B cell (primary cell): ENCODE data around the gene ODC1. TPM values are rescaled to one million over a fixed set of nuclear protein-coding genes. Genes with fewer than 3 reads are reported as not detected.

ENCODE experiments used
- ATAC-seq: fragments of 200-7000 bp; cut with Tn5 transposase; one replicate; pipeline ENCODE4 v1.10.0; 2021; ENCODE audit warnings: low read depth, mild to moderate bottlenecking, moderate number of reproducible peaks, moderate library complexity
- CTCF ChIA-PET: fragments of 350-600 bp; sonication (Branson Sonifier 250); formaldehyde crosslinking; loops from one replicate; lab custom pipeline; 2021; ENCODE audit warnings: antibody characterized with exemption, inconsistent platforms; lab: Charles Lee
- POLR2A ChIA-PET: fragments of 350-600 bp; sonication (Branson Sonifier 250); formaldehyde crosslinking; loops from one replicate; lab custom pipeline; 2021; ENCODE audit warnings: antibody characterized with exemption; lab: Charles Lee
- DNase-seq: peaks from one replicate; pipeline ENCODE4 v3.0.0; 2013
- H2AFZ ChIP-seq: 2 replicates; pipeline ENCODE4 v1.6.1; 2012; ENCODE audit warnings: mild to moderate bottlenecking, low read depth, low read length; ENCODE audit not compliant: insufficient read depth, poor library complexity, severe bottlenecking
- H3K27ac ChIP-seq, 2 donors: 1 replicate in 1 of 2; 2 replicates in 1 of 2; pipeline ENCODE4 v1.5.1; 2012 to 2013; ENCODE audit warnings: low read length in 2 of 2, mild to moderate bottlenecking in 2 of 2, moderate library complexity in 1 of 2
- H3K27me3 ChIP-seq, 4 experiments: fragments of 200-600 bp in 1 of 4; sonication (generic) in 1 of 4; replicated peaks in 1 of 4; 1 replicate in 2 of 4; 2 replicates in 2 of 4; pipeline versions ENCODE4 v1.6.1 to v1.7.0; 2013 to 2016; ENCODE audit warnings: low read length in 3 of 4, mild to moderate bottlenecking in 2 of 4, mixed read lengths in 1 of 4, moderate library complexity in 1 of 4; ENCODE audit not compliant: insufficient read depth in 4 of 4, control insufficient read depth in 3 of 4; ENCODE audit errors: control extremely low read depth in 1 of 4
- H3K36me3 ChIP-seq, 2 experiments: replicated peaks in 1 of 2; 1 replicate in 1 of 2; 2 replicates in 1 of 2; pipeline versions ENCODE4 v1.6.1 to v1.7.1; 2013; ENCODE audit warnings: low read length in 1 of 2; ENCODE audit not compliant: insufficient read depth in 2 of 2, control insufficient read depth in 1 of 2; ENCODE audit errors: control extremely low read depth in 1 of 2, extremely low read depth in 1 of 2
- H3K4me1 ChIP-seq, 2 donors: fragments of 200-600 bp in 1 of 2; sonication (generic) in 1 of 2; 1 replicate in 1 of 2; 2 replicates in 1 of 2; pipeline versions ENCODE4 v1.5.1 to v1.6.1; 2013 to 2017; ENCODE audit warnings: low read length in 2 of 2; ENCODE audit not compliant: control insufficient read depth in 2 of 2, insufficient read depth in 2 of 2
- H3K4me2 ChIP-seq: replicated peaks from 2 replicates; pipeline ENCODE3; 2012; ENCODE audit warnings: mild to moderate bottlenecking, low read depth, low read length; ENCODE audit not compliant: poor library complexity, severe bottlenecking
- H3K4me3 ChIP-seq, 5 experiments: fragments of 200-600 bp in 1 of 5; sonication (generic) in 1 of 5; 1 replicate in 3 of 5; 2 replicates in 2 of 5; pipeline versions ENCODE4 v1.5.1 to v1.7.0; 2011 to 2016; ENCODE audit warnings: low read length in 4 of 5, mild to moderate bottlenecking in 4 of 5, low read depth in 2 of 5, control low read depth in 1 of 5, moderate library complexity in 1 of 5; ENCODE audit not compliant: insufficient read depth in 1 of 5; ENCODE audit errors: control extremely low read depth in 1 of 5, extremely low read depth in 1 of 5
- H3K79me2 ChIP-seq: fragments of 200-600 bp; sonication (generic); one replicate; pipeline ENCODE4 v1.6.0; 2016; ENCODE audit warnings: low read length; ENCODE audit not compliant: control insufficient read depth, insufficient read depth
- H3K9ac ChIP-seq: fragments of 200-600 bp; sonication (generic); 2 replicates; pipeline ENCODE4 v1.6.1; 2017; ENCODE audit warnings: mild to moderate bottlenecking, low read length, moderate library complexity
- H3K9me3 ChIP-seq, 3 donors: one replicate each; pipeline versions ENCODE4 v1.6.1 to v1.7.1; 2013; ENCODE audit warnings: low read length in 2 of 3; ENCODE audit not compliant: control insufficient read depth in 2 of 3, insufficient read depth in 1 of 3; ENCODE audit errors: control extremely low read depth in 1 of 3
- H4K20me1 ChIP-seq: 2 replicates; pipeline ENCODE4 v1.6.0; 2012; ENCODE audit warnings: mild to moderate bottlenecking, low read length; ENCODE audit not compliant: insufficient read depth, control insufficient read depth, poor library complexity, severe bottlenecking
- H3K27ac Mint-ChIP-seq: one replicate; pipeline ENCODE4 v1.8.0; 2021; ENCODE audit warnings: mixed read lengths
- H3K27me3 Mint-ChIP-seq: one replicate; pipeline ENCODE4 v1.8.0; 2021; ENCODE audit warnings: mixed read lengths
- H3K4me1 Mint-ChIP-seq: one replicate; pipeline ENCODE4 v1.8.0; 2021; ENCODE audit warnings: mixed read lengths
- H3K4me3 Mint-ChIP-seq: one replicate; pipeline ENCODE4 v1.8.0; 2021; ENCODE audit warnings: mixed read lengths
- H3K9me3 Mint-ChIP-seq: one replicate; pipeline ENCODE4 v1.8.0; 2022; ENCODE audit warnings: mixed read lengths; ENCODE audit not compliant: insufficient read depth
- EZH2 ChIP-seq: IDR thresholded peaks from 2 replicates; pipeline ENCODE4 v1.6.1; 2012; ENCODE audit warnings: borderline replicate concordance, low read depth, mild to moderate bottlenecking, moderate library complexity, low read length; ENCODE audit not compliant: insufficient read depth, poor library complexity, severe bottlenecking
- whole genome bisulfite sequencing: methylation state at CpG from one replicate; pipeline ENCODE4 v1.1.5; 2013; ENCODE audit warnings: missing lambda C conversion rate; ENCODE audit not compliant: insufficient coverage; 5-methylcytosine and 5-hydroxymethylcytosine counted together
- intact Hi-C: fragments of 100-400 bp; cut with micrococcal nuclease; formaldehyde crosslinking; loops from one replicate; pipeline ENCODE4 v1.10.0; 2022
- polyA plus RNA-seq: library from polyadenylated mRNA; depleted of rRNA; stranded (reverse); fragments of >200 nt; gene quantifications from 2 replicates; pipeline ENCODE4 v1.2.3, GENCODE V29; 2012
- total RNA-seq, 2 donors: library from RNA; stranded (reverse); fragments of 120-200 nt in 1 of 2; gene quantifications; 1 replicate in 1 of 2; 2 replicates in 1 of 2; pipeline versions ENCODE4 v1.2.3 to v1.2.4, GENCODE V29; 2013 to 2022
- TF ChIP-seq, protein P1 (sequence below): fragments of 200-600 bp; IDR thresholded peaks from one replicate; pipeline ENCODE4 v1.8.0; 2022; ENCODE audit warnings: antibody characterized with exemption, mild to moderate bottlenecking

The ODC1 gene
- total and polyA plus RNA-seq, 2 donors (not counting 1 experiment from before 2014, with no cell fraction given): 88.7 to 171 TPM

- H3K36me3 ChIP-seq: peaks cover 9 to 33% of the 10 kb centered on the region in 2 experiments
- Mint-ChIP-seq H3K4me1 (peaks cover 44% of the 10 kb centered on the region), H3K4me3 (peak overlapping the region; percentile 91), H3K9me3 (no peaks in the 10 kb centered on the region), H3K27me3 (no peaks in the 10 kb centered on the region), H3K27ac (peak overlapping the region; percentile 75)
- H2AFZ ChIP-seq: no peak overlapping the region
- H3K79me2 ChIP-seq: peaks cover 60% of the 10 kb centered on the region
- 56% methylated on average over 3 of the region's 6 CpGs for WGBS
- no peak for DNase-seq
- peak overlapping the region in 4 of 5 experiments; percentile 62 to 87 (median 66) for H3K4me3 ChIP-seq
- no peaks in the 10 kb centered on the region for H3K27me3 ChIP-seq
- no peak for TF ChIP-seq EZH2
- TF ChIP-seq, protein P1, sequence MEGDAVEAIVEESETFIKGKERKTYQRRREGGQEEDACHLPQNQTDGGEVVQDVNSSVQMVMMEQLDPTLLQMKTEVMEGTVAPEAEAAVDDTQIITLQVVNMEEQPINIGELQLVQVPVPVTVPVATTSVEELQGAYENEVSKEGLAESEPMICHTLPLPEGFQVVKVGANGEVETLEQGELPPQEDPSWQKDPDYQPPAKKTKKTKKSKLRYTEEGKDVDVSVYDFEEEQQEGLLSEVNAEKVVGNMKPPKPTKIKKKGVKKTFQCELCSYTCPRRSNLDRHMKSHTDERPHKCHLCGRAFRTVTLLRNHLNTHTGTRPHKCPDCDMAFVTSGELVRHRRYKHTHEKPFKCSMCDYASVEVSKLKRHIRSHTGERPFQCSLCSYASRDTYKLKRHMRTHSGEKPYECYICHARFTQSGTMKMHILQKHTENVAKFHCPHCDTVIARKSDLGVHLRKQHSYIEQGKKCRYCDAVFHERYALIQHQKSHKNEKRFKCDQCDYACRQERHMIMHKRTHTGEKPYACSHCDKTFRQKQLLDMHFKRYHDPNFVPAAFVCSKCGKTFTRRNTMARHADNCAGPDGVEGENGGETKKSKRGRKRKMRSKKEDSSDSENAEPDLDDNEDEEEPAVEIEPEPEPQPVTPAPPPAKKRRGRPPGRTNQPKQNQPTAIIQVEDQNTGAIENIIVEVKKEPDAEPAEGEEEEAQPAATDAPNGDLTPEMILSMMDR: no peak
- CTCF ChIA-PET: interaction anchor here (0.5 to 6.9 kb wide), 11 partner anchors 9 to 403 kb away, joined by 3 to 95 read pairs (median 5); partner anchors contain the start of gene KLF11
- peaks cover 54% of the 10 kb centered on the region for H4K20me1 ChIP-seq
- H3K9ac ChIP-seq: peak overlapping the region; percentile 78
- POLR2A ChIA-PET: interaction anchor here (0.7 to 4.2 kb wide), 5 partner anchors 8 to 67 kb away, joined by 3 to 34 read pairs (median 4); no protein-coding TSS in a partner anchor
- peaks cover 0 to 5% (median 0%) of the 10 kb centered on the region in 3 donors for H3K9me3 ChIP-seq
- intact Hi-C loops: loop anchor here (2.0 to 10.0 kb wide), 5 partner anchors 69 to 1308 kb away; partner anchors contain the start of genes ADAM17, CPSF3, ITGB1BP1 and KLF11
- ATAC-seq: no peak
- H3K4me1 ChIP-seq: peaks cover 44 to 59% of the 10 kb centered on the region in 2 donors
- H3K4me2 ChIP-seq: peak overlapping the region; percentile 81
- peak overlapping the region in 1 of 2 donors; percentile 83 for H3K27ac ChIP-seq
Observed at GRCh38 chr2:10446631-10447030, 1.5 kb downstream of the ODC1 start.

- POLR2A ChIA-PET: interaction anchor here (0.5 to 4.2 kb wide), 3 partner anchors 35 to 704 kb away, joined by 6 to 34 read pairs (median 8); no protein-coding TSS in a partner anchor
- intact Hi-C loops: loop anchor here (10.0 kb wide), 1 partner anchor 1310 kb away; no protein-coding TSS in a partner anchor
- H3K27me3 Mint-ChIP-seq: no peaks in the 10 kb centered on the region
Observed at GRCh38 chr2:10444463-10444862, 3.7 kb downstream of the ODC1 start.

More at GRCh38 chr2:10444463-10444862, 3.7 kb downstream of the ODC1 start:
- Histone ChIP-seq H3K79me2 (peaks cover 64% of the 10 kb centered on the region), H3K4me2 (peak overlapping the region; percentile 81), H3K27ac (no peak overlapping the region), H3K4me3 (peak overlapping the region in 1 of 5 experiments; percentile 87), H4K20me1 (peaks cover 76% of the 10 kb centered on the region), H3K9me3 (no peaks in the 10 kb centered on the region), H3K36me3 (peaks cover 11 to 55% of the 10 kb centered on the region in 2 experiments), H3K27me3 (no peaks in the 10 kb centered on the region), H3K9ac (peak overlapping the region; percentile 78), H3K4me1 (peaks cover 41 to 54% of the 10 kb centered on the region in 2 donors), H2AFZ (no peak overlapping the region)
- no peak for TF ChIP-seq EZH2
- TF ChIP-seq, protein P1: no peak
- DNase-seq (no peak), ATAC-seq (no peak)
- H3K27ac Mint-ChIP-seq: peak overlapping the region; percentile 59
- CTCF ChIA-PET: interaction anchor here (1.0 to 6.9 kb wide), 6 partner anchors 10 to 401 kb away, joined by 3 to 95 read pairs (median 6); partner anchors contain the start of gene KLF11
- H3K9me3 Mint-ChIP-seq: no peaks in the 10 kb centered on the region
- WGBS: 89% methylated on average over 4 of the region's 5 CpGs
- H3K4me3 Mint-ChIP-seq: peak overlapping the region; percentile 91
- H3K4me1 Mint-ChIP-seq: peaks cover 44% of the 10 kb centered on the region
